Tibial nerve (tissue), 4 donors: ENCODE data around the gene NOXO1.

Source experiments
- CTCF ChIP-seq, 5 experiments: fragments of 200-600 bp in 3 of 5; fragments of 450-650 bp in 2 of 5; sonication (generic) in 3 of 5; IDR thresholded peaks; one replicate each; pipeline ENCODE4 v1.5.1; 2016 to 2019; ENCODE audit warnings: antibody characterized with exemption in 5 of 5, mild to moderate bottlenecking in 3 of 5, moderate library complexity in 2 of 5
- EP300 ChIP-seq, 2 donors: sonication (generic); formaldehyde crosslinking; IDR thresholded peaks; one replicate each; pipeline ENCODE4 v1.6.1; 2017; ENCODE audit warnings: antibody characterized with exemption in 2 of 2, mild to moderate bottlenecking in 1 of 2
- POLR2A ChIP-seq, 2 donors: fragments of 450-650 bp; IDR thresholded peaks; one replicate each; pipeline ENCODE4 v1.6.1; 2017; ENCODE audit warnings: antibody characterized with exemption in 2 of 2, mild to moderate bottlenecking in 2 of 2, moderate library complexity in 2 of 2

- no peak for TF ChIP-seq EP300 (IDR thresholded peaks at IDR 0.05)
- no peak for TF ChIP-seq CTCF (IDR thresholded peaks at IDR 0.05)
- no peak for TF ChIP-seq POLR2A (IDR thresholded peaks at IDR 0.05)
These were observed 42.8 kb upstream of the NOXO1 start for GRCh38 chr16:2024032-2024420.
